GM21529 (cell line): ENCODE data around the gene THAP9.
"Not testable (repeated sequence)": the region's sequence is repeated elsewhere in the genome, so short reads cannot be mapped to it uniquely, and the experiment has no call there.

Experiments
- ATAC-seq: cut with Tn5 transposase; IDR thresholded peaks from one replicate; pipeline ENCODE4 v1.9.1; 2021; ENCODE audit not compliant: unreplicated experiment

The THAP9 gene

GRCh38 chr4:82900411-82901182 lies at the start of gene THAP9:
TSS of gene THAP9 (plus strand) at chr4:82900735. CDS start at chr4:82900803, 68 bp downstream.
- ATAC-seq, result peak; percentile 87

DNA sequence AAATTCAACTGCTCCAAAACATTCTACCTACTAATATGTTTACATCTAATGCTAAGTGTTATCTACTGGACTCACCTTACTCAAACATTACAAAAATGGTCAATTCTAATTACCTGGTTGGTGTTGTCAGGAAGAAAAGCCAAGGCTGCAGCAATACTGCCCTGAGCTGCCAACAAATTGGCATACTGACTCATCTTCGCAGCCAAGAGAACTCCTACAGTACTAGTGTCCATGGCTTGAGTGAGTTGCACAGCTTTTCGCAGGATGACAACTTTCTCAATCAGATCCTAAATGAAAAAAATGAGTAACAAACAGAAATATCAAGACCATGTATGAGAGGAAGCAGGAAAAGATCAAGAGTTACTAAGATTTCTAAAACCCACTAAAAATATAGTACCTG lies 49.2 kb upstream of the THAP9 start:
- no peak for ATAC-seq

GRCh38 chr4:82851885-82852750 lies 48.4 kb upstream of the THAP9 start:
- no peak for ATAC-seq

- ATAC-seq, result no peak
These were observed 47.7 kb upstream of the THAP9 start for GRCh38 chr4:82852751-82853285.

GRCh38 chr4:82860487-82860886 lies 40.0 kb upstream of the THAP9 start:
- ATAC-seq, result not testable (repeated sequence)

DNA sequence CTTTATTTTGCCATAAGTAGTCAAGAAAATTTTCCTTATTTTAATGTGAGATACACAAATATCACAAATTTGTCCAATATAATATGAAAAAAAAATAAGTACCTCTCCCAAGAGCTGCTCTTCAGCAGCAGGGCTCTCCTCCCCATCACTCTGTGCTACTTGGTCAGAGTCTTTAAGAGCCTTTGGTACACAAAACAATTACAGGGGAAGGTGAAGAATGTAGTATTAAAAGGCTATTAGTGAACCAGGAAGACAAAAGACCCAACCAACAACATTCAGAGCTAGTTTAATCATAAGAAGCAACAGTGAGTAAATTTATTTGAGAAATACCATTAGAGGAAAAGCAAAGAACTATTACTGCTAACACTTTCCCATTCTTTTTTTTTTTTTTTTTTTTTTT lies 39.0 kb upstream of the THAP9 start:
- ATAC-seq, result no peak

DNA sequence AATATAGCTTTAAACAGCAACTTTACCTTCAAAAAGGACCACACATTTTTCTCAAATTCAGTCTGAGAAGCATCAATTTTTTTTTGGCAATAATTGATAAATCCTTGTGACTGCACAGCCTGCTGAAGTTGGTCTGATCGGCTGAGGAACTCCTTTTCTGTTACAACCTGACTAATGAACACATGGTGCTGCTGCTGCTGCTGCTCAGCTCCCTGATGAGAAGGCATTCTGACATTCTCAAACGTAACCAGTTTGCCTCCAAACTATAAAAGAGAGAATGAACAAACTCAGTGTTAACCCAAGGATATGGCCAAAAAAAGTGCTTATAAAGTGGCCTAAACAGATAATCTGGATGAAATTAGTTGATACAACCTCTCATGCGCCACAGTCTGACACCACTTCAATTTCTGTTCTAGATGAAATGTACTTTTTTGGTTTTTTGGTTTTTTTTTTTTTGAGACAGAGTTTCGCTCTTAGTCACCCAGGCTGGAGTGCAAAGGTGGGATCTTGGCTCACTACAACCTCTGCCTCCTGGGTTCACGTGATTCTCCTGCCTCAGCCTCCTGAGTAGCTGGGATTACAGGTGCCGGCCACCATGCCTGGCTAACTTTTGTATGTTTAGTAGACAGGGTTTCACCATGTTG lies 36.1 kb upstream of the THAP9 start:
- no peak for ATAC-seq

GRCh38 chr4:82865592-82865991 lies 34.9 kb upstream of the THAP9 start:
- no peak for ATAC-seq

DNA sequence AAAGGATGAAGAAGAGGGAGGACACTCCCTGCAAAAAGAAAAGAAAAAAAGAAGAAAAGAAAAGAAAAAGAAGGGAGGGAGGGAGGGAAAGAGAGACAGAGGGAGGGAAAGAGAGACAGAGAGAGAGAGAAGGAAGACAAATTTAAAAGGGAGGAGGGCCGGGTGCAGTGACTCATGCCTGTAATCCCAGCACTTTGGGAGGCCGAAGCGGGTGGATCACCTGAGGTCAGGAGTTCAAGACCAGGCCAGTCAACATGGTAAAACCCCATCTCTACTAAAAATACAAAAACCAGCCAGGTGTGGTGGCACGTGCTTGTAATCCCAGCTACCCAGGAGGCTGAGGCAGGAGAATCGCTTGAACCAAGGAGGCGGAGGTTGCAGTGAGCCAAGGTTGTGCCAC lies 34.5 kb upstream of the THAP9 start:
- not testable (repeated sequence) for ATAC-seq

DNA sequence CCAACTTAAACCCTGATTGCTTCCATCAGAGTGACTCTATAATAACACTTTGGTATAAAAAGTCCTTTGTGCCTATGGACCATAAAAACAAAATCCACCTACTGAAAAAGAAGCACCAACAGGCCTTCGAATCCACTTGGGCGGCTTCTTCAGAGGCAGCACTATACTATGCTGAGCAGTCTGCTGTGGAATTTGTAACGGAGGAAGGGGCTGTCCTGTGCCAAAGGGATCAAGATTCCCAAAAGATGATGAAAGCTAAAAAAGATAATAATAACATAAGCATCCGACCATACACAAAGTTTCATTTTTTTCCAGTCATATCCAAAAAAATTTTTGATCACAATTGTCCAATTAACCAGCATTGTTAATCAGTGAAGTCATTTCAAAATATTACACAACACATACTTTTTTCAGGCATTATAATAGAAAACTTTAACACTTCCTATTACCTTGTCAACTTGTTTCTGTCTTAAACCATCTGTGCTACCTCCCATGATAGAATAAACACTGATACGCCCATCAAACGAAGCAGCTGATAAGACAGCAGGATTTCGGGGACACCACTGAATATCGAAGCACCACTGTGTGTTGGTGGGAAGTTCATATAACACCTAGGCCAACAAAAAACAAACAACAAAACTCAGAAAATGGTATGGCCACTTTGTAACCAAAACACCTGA lies 33.7 kb upstream of the THAP9 start:
- ATAC-seq, result no peak

GRCh38 chr4:82868572-82868971 lies 32.0 kb upstream of the THAP9 start:
- no peak for ATAC-seq

DNA sequence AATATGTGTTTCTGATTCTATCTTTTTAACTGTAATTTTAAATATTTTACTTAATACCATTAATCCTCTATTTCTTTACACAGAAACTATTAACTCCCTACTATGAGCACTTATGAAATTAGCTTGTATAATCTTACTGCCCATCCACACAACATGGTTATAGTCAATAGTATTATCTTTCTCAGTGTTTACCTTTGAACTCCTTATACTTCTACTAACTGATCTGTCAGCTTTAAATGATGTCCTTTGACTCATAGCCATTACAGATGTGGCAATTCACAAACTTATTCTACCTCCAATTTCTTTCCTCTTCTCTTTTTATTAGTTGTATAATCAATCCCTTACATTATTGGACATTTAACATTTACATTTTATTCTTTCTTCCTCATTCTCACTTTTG lies 15.1 kb upstream of the THAP9 start:
- no peak for ATAC-seq

DNA sequence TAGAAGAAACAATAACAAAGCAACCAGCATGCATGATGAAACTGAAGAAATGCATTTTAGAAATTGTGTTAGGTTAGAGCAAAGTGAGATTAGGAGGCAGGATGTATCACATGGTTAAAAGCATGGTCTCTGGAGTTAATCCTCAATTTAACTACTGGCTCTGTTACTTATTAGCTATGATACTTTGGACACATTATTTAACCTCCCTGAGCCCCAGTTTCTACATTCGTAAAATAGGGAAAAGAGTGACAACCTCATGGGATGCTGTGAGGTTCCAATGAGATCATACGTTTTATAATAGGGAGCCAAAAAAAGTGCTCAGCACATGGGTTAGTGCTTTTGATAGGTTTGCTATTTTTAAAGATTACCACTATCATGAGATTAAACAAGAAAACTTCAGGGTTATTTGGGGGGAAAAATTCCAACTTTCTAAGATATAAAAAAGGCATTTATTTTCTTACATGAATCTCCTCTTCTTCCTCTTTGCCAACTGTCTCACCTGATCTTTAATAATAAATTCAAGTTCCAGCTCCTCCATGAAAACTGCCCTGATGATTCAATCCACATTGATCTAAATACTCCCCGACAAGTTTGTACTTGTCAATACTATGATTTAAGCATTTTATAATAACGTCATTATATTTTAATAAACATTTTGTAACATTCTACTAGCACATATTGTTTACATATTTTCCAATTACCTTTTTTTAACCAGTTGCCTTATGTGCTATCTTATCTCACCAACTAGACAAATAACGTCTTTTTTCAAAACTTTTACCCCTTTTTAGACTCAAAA lies 14.2 kb upstream of the THAP9 start:
- ATAC-seq, result no peak

DNA sequence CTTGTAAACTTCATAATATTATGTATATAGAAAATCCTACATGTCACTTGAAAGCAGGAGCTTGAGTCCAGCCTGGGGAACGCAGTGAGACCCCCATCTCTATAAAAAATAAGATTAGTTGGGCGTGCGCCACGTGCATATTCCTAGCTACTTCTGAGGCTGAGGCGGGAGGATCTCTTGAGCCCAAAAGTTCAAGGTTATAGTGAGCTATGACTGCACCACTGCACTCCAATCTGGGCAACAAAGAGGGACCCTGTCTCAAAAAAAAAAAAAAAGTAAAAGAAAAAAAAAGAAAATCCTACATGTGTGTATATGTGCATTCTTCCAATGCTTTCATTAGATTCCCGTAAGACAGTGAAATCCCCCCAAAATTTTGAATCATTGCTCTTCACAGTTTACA lies 11.2 kb upstream of the THAP9 start:
- no peak for ATAC-seq

- no peak for ATAC-seq
These were observed 10.0 kb upstream of the THAP9 start for GRCh38 chr4:82890528-82890900.

DNA sequence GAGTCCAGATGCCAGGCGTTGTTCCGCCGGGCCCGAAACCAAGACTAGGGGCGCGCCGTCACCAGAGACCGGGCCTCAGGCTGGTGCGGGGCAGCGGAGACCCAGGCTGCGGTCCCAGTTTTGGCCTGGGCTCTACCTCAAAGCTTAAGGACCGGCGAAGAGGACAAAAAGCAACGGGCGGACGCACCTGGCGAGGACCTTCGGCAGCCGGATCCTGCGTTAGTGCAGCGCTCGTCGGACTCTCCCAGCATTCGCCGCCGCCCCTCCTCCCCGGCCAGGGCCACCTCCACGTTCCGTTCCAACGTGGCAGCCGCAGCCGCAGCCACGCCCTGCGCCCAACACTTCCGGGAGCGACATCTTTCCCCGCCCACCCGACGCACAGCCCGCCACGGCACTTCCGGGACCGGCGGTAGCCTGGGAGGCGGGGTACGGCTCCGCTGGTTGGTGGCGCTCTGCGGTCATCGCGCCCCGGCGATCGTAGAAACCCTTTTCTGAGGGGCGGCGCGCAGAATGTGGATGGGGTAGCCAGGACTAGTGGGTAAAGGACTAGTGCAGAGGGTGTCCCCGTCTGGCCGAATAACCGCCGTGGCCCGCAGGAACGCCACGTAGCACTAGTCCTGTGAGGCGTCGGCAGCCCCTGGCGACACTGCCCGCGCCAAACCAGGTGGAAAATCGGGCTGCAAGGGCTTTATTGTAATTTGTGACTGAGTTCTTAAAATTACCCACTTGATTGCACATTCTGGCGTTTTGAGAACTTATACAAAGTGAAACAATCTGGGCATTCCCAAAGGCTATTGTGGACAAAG lies 9.4 kb upstream of the THAP9 start, which contains the start of gene SEC31A:
Gene SEC31A, minus strand, starts transcription at position 253 of the 806 bp plus-strand sequence. CDS start 9,217 bp downstream, outside the sequence.
- peak; percentile 91 for ATAC-seq

- ATAC-seq, result no peak
These were observed 8.6 kb upstream of the THAP9 start for GRCh38 chr4:82891707-82892466.

DNA sequence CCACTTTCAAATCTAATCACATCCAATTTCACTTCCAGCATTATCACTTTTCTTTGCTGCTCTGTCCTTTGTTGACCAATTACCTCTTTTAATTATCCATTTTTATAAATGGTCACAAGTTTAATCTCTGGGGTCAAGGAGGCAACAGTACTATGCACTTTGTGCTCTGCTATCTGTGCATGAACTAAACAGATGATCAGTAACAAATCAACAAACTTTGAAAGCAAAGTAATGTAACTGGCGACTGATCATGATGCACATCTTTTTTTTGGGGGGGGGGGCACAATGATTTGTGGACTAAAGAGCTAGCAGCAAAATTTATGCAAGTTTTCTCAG lies 8.1 kb upstream of the THAP9 start:
- ATAC-seq, result no peak

GRCh38 chr4:82893942-82894341 lies 6.6 kb upstream of the THAP9 start:
- no peak for ATAC-seq
